AG10803 (cell line): ENCODE measurements around the gene ZNF474.
"Not testable (repeated sequence)": the region's sequence is repeated elsewhere in the genome, so short reads cannot be mapped to it uniquely, and the experiment has no call there.

Source experiments
- DNase-seq: peaks from one replicate; pipeline ENCODE4 v3.0.0; 2010; ENCODE audit warnings: low read depth
- H3K4me3 ChIP-seq: 2 replicates; pipeline ENCODE4 v1.5.1; 2011; ENCODE audit warnings: mild to moderate bottlenecking, low read length, control low read depth
- CTCF ChIP-seq: conservative IDR thresholded peaks from 2 replicates; pipeline ENCODE4 v1.5.1; 2011; ENCODE audit warnings: mild to moderate bottlenecking, low read length, control low read depth, inconsistent platforms

The ZNF474 gene

GRCh38 chr5:122093415-122094180 lies 35.7 kb upstream of the ZNF474 start:
- no peak for TF ChIP-seq CTCF
- DNase-seq = peak; percentile 98
- H3K4me3 ChIP-seq = peak overlapping the region; percentile 44

- DNase-seq, H3K4me3 ChIP-seq: not testable (repeated sequence)
Observed at GRCh38 chr5:122094251-122094650, 35.1 kb upstream of the ZNF474 start.

- H3K4me3 ChIP-seq = no peak overlapping the region
- no peak for TF ChIP-seq CTCF
Observed at GRCh38 chr5:122095158-122095557, 34.2 kb upstream of the ZNF474 start.

GRCh38 chr5:122097391-122097790 lies 32.0 kb upstream of the ZNF474 start:
- TF ChIP-seq CTCF = no peak
- peak; percentile 40 for DNase-seq
- no peak overlapping the region for H3K4me3 ChIP-seq

More at GRCh38 chr5:122095158-122095557, 34.2 kb upstream of the ZNF474 start:
- DNase-seq = no peak

GRCh38 chr5:122099060-122099790 lies 30.1 kb upstream of the ZNF474 start:
- no peak for TF ChIP-seq CTCF
- peak; percentile 62 for DNase-seq
- H3K4me3 ChIP-seq = no peak overlapping the region

- no peak overlapping the region for H3K4me3 ChIP-seq
- peak; percentile 74 for DNase-seq
- TF ChIP-seq CTCF = peak; percentile 77
Observed at GRCh38 chr5:122101636-122102285, 27.6 kb upstream of the ZNF474 start.

- no peak overlapping the region for H3K4me3 ChIP-seq
- peak; percentile 80 for DNase-seq
- no peak for TF ChIP-seq CTCF
Observed at GRCh38 chr5:122102825-122103224, 26.5 kb upstream of the ZNF474 start.
